DMS53 treated with DMSO at 0.1 percent for 48 hours (cell line): ENCODE measurements around the gene OR52I1.

Experiments used
- DNase-seq: peaks from one replicate; lab custom pipeline; 2025; ENCODE audit not compliant: unreplicated experiment; lab: John Stamatoyannopoulos, UW

The OR52I1 gene

GRCh38 chr11:4593739-4594138 is at the start of gene OR52I1:
Gene OR52I1 (plus strand): TSS chr11:4594039. CDS start chr11:4594039, 0 bp downstream.
- no peak for DNase-seq

GRCh38 chr11:4544891-4545290 is 48.9 kb upstream of the OR52I1 start, which contains the start of gene OR52M1:
Gene OR52M1 (plus strand): TSS chr11:4545191. CDS start chr11:4545191, 0 bp downstream.
- DNase-seq: no peak

- peak; percentile 44 for DNase-seq
These were observed 47.0 kb upstream of the OR52I1 start for GRCh38 chr11:4546878-4547277.

GRCh38 chr11:4547416-4547815 is 46.4 kb upstream of the OR52I1 start:
- DNase-seq: no peak

GRCh38 chr11:4551346-4551979 is 42.4 kb upstream of the OR52I1 start:
- no peak for DNase-seq

GRCh38 chr11:4559527-4560440 is 34.1 kb upstream of the OR52I1 start:
- no peak for DNase-seq

GRCh38 chr11:4560467-4560866 is 33.4 kb upstream of the OR52I1 start:
- peak; percentile 28 for DNase-seq

GRCh38 chr11:4565371-4565770 is 28.5 kb upstream of the OR52I1 start:
- no peak for DNase-seq

- no peak for DNase-seq
These were observed 24.8 kb upstream of the OR52I1 start for GRCh38 chr11:4569075-4569474.

- no peak for DNase-seq
These were observed 17.0 kb upstream of the OR52I1 start for GRCh38 chr11:4576880-4577279.

GRCh38 chr11:4577761-4578160 is 16.1 kb upstream of the OR52I1 start:
- peak; percentile 38 for DNase-seq

GRCh38 chr11:4578624-4579023 is 15.2 kb upstream of the OR52I1 start:
- DNase-seq: no peak

- DNase-seq: no peak
These were observed 13.7 kb upstream of the OR52I1 start for GRCh38 chr11:4580124-4580523.

- DNase-seq: no peak
These were observed 12.4 kb upstream of the OR52I1 start, which contains the start of gene OR52I2 for GRCh38 chr11:4581443-4581842. Gene OR52I2 (plus strand): TSS chr11:4581743.

- DNase-seq: peak; percentile 15
These were observed 4.8 kb upstream of the OR52I1 start for GRCh38 chr11:4589017-4589416.

GRCh38 chr11:4605057-4605456 is 11.2 kb downstream of the OR52I1 start:
- DNase-seq: no peak

- DNase-seq: peak; percentile 63
These were observed 12.6 kb downstream of the OR52I1 start for GRCh38 chr11:4606231-4607015.

- DNase-seq: peak; percentile 42
These were observed 13.3 kb downstream of the OR52I1 start for GRCh38 chr11:4607096-4607495.

GRCh38 chr11:4607781-4608666 is 14.2 kb downstream of the OR52I1 start, which contains the start of gene TRIM68:
Gene TRIM68 (minus strand): TSS chr11:4608231. CDS start chr11:4605504, 2,727 bp downstream.
- DNase-seq: peak; percentile 97

GRCh38 chr11:4610258-4610935 is 16.6 kb downstream of the OR52I1 start:
- no peak for DNase-seq
